HG03442 (cell line): ENCODE results near the gene MMP15.
"Not testable (repeated sequence)": the region's sequence is repeated elsewhere in the genome, so short reads cannot be mapped to it uniquely, and the experiment has no call there.

Experiments used
- ATAC-seq: cut with Tn5 transposase; IDR thresholded peaks from one replicate; pipeline ENCODE4 v1.9.1; 2021; ENCODE audit warnings: mild to moderate bottlenecking, moderate library complexity; ENCODE audit not compliant: unreplicated experiment

Gene MMP15

GRCh38 chr16:58025351-58026138 is at the start of gene MMP15:
TSS of gene MMP15 (plus strand) at chr16:58025754. CDS start at chr16:58026351, 597 bp downstream.
- peak; percentile 65 for ATAC-seq

GRCh38 chr16:57976331-57976796 is 49.2 kb upstream of the MMP15 start:
- no peak for ATAC-seq

GRCh38 chr16:57977418-57978069 is 48.0 kb upstream of the MMP15 start:
- ATAC-seq, result no peak

GRCh38 chr16:57978070-57978465 is 47.5 kb upstream of the MMP15 start:
- not testable (repeated sequence) for ATAC-seq

GRCh38 chr16:57979006-57979585 is 46.5 kb upstream of the MMP15 start:
- no peak for ATAC-seq

GRCh38 chr16:57981636-57982035 is 43.9 kb upstream of the MMP15 start:
- no peak for ATAC-seq

GRCh38 chr16:57982385-57982784 is 43.2 kb upstream of the MMP15 start:
- ATAC-seq, result no peak

GRCh38 chr16:57984443-57985203 is 40.9 kb upstream of the MMP15 start:
- peak; percentile 81 for ATAC-seq

- peak; percentile 15 for ATAC-seq
Observed at GRCh38 chr16:57985204-57986181, 40.1 kb upstream of the MMP15 start.

- ATAC-seq, result no peak
Observed at GRCh38 chr16:57986196-57986595, 39.4 kb upstream of the MMP15 start.

- ATAC-seq, result no peak
Observed at GRCh38 chr16:57987441-57988177, 37.9 kb upstream of the MMP15 start.

- no peak for ATAC-seq
Observed at GRCh38 chr16:57988929-57989328, 36.6 kb upstream of the MMP15 start.

- ATAC-seq, result no peak
Observed at GRCh38 chr16:57991551-57992059, 33.9 kb upstream of the MMP15 start.

- ATAC-seq, result no peak
Observed at GRCh38 chr16:57992084-57992483, 33.5 kb upstream of the MMP15 start.

GRCh38 chr16:57993438-57993837 is 32.1 kb upstream of the MMP15 start:
- no peak for ATAC-seq

- no peak for ATAC-seq
Observed at GRCh38 chr16:57993897-57994296, 31.7 kb upstream of the MMP15 start.

- ATAC-seq, result no peak
Observed at GRCh38 chr16:57994361-57994760, 31.2 kb upstream of the MMP15 start.

GRCh38 chr16:57994778-57995177 is 30.8 kb upstream of the MMP15 start:
- ATAC-seq, result peak; percentile 50
